ENCODE results near the gene DNAH10.

Gene DNAH10

DNA sequence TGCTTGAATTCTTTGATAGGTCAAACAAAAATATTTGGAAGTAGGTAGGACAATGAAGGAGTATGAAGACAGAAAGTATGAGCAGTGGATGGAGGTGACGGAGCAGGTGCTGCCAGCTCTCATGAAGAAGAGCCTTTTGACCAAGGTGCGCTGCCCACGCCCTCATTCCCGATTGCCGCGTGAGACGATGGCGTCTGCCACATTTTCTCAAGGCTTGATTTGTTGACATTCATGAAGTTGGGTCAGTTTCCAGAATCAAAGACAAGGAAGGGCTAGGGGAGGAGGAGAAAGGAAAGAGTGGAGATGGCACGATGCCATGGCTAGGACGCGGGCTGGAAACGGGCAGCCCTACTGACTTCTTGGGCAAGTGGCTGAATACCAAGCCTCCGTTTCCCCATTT, 37.1 kb downstream of the DNAH10 start:
- in situ Hi-C loops (cut with MboI; ENCODE audit: low sequenced_read_pairs, unreplicated experiment), result no loop called here
- TF ChIP-seq, protein P1, sequence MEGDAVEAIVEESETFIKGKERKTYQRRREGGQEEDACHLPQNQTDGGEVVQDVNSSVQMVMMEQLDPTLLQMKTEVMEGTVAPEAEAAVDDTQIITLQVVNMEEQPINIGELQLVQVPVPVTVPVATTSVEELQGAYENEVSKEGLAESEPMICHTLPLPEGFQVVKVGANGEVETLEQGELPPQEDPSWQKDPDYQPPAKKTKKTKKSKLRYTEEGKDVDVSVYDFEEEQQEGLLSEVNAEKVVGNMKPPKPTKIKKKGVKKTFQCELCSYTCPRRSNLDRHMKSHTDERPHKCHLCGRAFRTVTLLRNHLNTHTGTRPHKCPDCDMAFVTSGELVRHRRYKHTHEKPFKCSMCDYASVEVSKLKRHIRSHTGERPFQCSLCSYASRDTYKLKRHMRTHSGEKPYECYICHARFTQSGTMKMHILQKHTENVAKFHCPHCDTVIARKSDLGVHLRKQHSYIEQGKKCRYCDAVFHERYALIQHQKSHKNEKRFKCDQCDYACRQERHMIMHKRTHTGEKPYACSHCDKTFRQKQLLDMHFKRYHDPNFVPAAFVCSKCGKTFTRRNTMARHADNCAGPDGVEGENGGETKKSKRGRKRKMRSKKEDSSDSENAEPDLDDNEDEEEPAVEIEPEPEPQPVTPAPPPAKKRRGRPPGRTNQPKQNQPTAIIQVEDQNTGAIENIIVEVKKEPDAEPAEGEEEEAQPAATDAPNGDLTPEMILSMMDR (IDR thresholded peaks at IDR 0.05; ENCODE audit: borderline replicate concordance, control extremely low read depth, extremely low read depth, insufficient read depth, missing control alignments), result no peak
- DNase-seq (ENCODE audit: low spot score), result no peak

- peak; percentile 50 for DNase-seq (ENCODE audit: low spot score)
- in situ Hi-C loops (cut with MboI; ENCODE audit: low sequenced_read_pairs, unreplicated experiment), result no loop called here
- TF ChIP-seq, protein P1 (IDR thresholded peaks at IDR 0.05; ENCODE audit: borderline replicate concordance, control extremely low read depth, extremely low read depth, insufficient read depth, missing control alignments), result no peak
These were observed 39.6 kb downstream of the DNAH10 start for GRCh38 chr12:123801573-123802178.

DNA sequence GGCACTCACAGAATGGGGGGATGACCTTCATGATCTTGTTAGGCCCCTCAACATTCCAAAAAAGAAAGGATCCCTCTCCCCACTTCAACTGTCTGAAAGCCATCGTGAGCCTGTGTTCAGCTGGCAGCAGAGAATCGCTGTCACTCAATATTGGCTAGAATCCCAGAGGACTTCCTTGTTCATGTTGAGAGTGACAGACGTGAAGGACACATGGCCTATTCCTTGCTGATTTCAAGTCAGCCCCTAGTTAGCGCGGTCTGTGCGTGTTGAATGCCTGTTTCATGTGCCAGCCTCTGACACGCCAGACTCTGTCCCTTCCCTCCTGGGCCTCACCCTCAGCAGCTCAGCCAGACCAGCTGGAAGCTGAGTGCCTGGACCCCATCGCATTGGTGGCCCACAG, 43.1 kb downstream of the DNAH10 start:
- TF ChIP-seq, protein P1 (IDR thresholded peaks at IDR 0.05; ENCODE audit: borderline replicate concordance, control extremely low read depth, extremely low read depth, insufficient read depth, missing control alignments), result no peak

GRCh38 chr12:123807002-123807401, 44.9 kb downstream of the DNAH10 start:
- in situ Hi-C loops (cut with MboI; ENCODE audit: low sequenced_read_pairs, unreplicated experiment), result no loop called here
- no peak for DNase-seq (ENCODE audit: low spot score)
- TF ChIP-seq, protein P1 (IDR thresholded peaks at IDR 0.05; ENCODE audit: borderline replicate concordance, control extremely low read depth, extremely low read depth, insufficient read depth, missing control alignments), result no peak

More for the DNA sequence above, 43.1 kb downstream of the DNAH10 start:
- no peak for DNase-seq (ENCODE audit: low spot score)
- in situ Hi-C loops (cut with MboI; ENCODE audit: low sequenced_read_pairs, unreplicated experiment), result no loop called here

DNA sequence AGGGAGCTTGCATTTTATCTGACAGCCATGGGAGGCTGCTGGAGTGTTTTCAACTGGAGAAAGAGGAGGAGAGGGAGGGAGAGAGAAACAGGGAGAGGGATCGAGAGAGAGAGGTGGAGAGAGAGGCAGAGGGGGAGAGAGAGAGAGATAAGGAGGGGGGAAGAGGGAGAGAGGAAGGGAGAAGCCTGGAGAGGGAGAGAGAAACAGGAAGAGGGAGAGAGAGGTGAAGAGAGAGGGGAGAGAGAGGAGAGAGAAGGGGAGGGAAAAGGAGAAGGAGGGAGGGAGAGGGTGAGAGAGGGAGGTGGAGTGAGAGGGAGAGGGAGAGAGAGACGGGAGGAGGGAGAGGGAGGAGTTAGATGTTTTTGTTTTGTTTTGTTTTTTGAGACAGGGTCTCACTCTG, 45.6 kb downstream of the DNAH10 start:
- no peak for DNase-seq (ENCODE audit: low spot score)
- TF ChIP-seq, protein P1 (IDR thresholded peaks at IDR 0.05; ENCODE audit: borderline replicate concordance, control extremely low read depth, extremely low read depth, insufficient read depth, missing control alignments), result no peak
- in situ Hi-C loops (cut with MboI; ENCODE audit: low sequenced_read_pairs, unreplicated experiment), result no loop called here

GRCh38 chr12:123808167-123808566, 46.1 kb downstream of the DNAH10 start:
- DNase-seq (ENCODE audit: low spot score), result no peak
- TF ChIP-seq, protein P1 (IDR thresholded peaks at IDR 0.05; ENCODE audit: borderline replicate concordance, control extremely low read depth, extremely low read depth, insufficient read depth, missing control alignments), result no peak
- in situ Hi-C loops (cut with MboI; ENCODE audit: low sequenced_read_pairs, unreplicated experiment), result no loop called here

Measured in GM13976 (cell line).